Embryonic facial prominence (tissue), 1 donor: ENCODE results near the gene TOE1.
"Not testable (repeated sequence)": the region's sequence is repeated elsewhere in the genome, so short reads cannot be mapped to it uniquely, and the experiment has no call there.

Experiments used
- DNase-seq: peaks from one replicate; pipeline ENCODE4 v3.0.0-alpha.2; 2016; ENCODE audit errors: extremely low spot score

Gene TOE1

DNA sequence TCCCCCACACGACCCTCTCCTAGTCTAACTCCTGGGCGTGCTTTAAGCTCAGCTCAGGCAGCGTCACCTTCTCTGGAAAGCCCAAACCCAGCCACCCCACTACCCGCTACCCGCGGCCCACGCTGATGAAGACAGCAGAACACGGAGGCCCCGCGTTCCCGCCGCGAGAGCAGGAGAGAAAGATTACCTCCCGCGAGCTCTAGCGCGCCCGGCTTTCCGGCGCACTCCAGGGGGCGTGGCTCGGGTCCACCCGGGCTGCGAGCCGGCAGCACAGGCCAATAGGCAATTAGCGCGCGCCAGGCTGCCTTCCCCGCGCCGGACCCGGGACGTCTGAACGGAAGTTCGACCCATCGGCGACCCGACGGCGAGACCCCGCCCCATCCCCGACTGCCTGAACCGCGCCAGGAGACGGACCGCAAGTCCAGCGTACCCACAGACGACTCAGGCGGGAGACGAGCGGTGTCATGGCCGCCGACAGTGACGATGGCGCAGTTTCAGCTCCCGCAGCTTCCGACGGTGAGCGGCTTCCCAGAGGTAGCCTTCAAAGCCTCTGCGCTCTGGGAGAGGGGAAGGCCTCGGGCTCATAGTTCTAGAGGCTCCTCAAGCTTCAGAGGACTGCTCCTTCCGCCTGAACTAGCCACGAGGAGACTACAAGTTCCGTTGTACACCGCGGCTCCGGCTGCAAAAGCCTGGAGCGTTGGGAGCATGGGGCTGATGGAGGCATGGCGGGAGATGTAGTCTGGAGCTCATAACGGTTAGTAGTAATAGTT is at the start of gene TOE1, which contains the start of gene MUTYH:
TSS of gene TOE1 (plus strand) at position 382 of the 770 bp plus-strand sequence. CDS start at position 465, 83 bp downstream.
TSS of gene MUTYH (minus strand) at position 652 of the 770 bp plus-strand sequence. CDS start 5,935 bp downstream, outside the sequence.
- peak; percentile 87 for DNase-seq

- DNase-seq, result not testable (repeated sequence)
Measured at GRCh38 chr1:45291002-45291401, 49.0 kb upstream of the TOE1 start.

DNA sequence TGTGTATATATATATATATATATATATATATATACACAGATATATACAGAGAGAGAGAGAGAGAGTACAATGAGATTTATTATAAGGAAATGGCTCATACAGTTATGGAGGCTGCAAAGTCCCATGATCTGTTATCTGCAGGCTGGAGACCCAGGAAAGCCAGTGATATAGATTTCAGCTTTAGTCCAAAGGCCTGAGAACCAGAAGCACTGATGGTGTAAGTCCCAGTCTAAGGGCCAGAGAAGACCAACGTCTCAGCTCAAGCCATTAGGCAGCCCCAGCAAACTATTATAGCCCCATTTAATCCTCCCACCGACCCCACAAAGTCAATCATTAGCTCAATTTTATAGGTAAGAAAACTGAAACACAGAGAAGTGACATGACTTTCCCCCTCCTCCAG is 48.3 kb upstream of the TOE1 start:
- DNase-seq, result no peak

DNA sequence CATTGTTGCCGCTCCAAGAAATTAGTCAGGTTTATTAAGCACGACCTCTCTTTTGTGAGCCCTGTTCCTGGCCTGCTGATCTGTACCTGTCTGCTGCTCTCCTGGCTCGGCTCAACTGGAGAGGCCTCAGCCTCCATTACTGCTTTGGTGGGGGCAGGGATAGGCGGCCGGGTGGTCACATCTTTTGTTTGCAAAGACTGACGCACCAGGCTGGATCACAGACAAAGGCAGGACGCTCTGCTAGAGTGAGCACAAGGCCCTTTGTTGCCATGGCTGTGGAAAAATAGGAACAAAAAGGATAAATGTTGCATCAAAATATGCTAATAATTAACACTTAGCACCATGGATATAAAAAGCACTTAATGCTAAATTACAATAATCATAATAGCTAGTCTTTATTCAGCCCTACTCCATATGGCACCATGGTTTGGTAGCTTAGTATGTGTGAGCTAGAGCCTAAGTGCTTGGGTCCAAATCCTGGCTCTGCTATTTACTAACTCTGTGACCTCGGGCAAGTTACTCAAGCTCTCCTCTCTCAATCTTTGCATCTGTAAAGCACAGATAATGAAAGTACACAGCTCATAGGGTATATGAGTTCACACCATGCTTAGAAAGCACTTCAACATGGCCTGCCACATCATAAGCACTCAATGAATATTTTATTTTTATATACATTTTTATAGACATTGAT is 42.2 kb upstream of the TOE1 start:
- no peak for DNase-seq

DNA sequence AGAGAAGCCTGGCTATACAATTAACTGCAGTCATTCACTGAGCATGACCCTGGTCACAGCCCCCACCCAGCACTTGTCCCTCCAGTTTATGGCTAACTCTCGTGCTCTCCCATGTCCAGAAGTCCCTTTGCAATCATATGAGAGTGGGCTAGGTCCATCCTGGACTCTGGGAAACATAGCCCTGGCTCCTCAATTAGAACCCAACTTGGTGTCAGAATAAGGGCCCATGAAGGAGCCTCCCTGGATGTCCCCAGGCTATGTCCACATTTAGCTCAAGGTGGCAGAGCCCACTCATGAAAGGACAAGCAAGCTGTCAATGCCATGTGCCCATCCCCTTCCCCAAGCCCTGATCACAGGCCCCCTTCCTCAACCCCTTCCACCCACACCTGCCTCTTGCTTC is 40.7 kb upstream of the TOE1 start:
- DNase-seq, result no peak

DNA sequence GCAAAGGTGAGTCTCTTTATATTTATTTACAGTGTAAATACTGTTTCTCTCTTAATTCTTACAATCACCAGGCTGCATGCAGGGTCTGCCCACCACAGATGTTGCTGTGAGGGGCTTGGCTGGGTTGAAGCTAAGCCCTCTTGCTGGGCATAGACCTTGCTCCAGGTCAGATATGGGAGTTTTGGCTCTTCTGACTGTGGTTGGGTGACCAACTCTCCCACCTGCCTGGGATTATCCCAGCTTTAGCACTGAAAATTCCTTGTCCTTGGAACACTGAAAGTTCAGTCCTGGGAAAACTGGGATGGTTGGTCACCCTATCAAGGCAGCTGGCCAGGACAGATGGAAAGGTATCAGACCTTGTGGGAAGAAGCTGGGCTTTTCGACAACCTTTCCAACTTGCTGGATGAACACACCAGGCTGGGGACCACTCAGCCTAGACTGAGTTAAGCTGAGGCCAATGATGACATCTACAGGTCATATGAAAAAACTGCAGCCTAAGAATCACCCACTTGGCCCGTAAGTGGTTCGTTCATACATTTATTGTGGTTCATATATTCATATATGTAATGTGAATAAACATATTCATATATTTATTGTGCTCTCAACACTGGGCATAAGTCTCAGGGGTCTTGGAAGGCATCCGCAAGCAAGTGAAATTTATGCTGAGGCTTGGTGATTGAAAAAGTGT is 39.8 kb upstream of the TOE1 start:
- DNase-seq, result peak; percentile 45

DNA sequence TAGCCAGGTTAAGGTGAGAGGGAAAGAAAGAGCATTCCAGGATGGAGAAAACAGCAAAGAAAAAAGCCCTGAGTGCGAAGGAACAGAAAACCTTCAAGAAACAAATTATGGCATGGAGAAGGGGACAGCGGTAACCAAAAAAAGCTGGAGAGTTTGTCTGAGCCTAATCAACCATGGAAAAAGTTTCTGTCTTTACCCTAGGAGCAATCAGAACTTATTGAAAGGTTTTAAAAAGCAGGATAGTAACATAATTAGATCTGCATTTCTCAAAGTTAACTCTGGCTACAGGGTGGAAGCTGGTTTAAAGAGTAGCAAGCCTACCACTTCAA is 39.3 kb upstream of the TOE1 start:
- DNase-seq, result no peak

DNA sequence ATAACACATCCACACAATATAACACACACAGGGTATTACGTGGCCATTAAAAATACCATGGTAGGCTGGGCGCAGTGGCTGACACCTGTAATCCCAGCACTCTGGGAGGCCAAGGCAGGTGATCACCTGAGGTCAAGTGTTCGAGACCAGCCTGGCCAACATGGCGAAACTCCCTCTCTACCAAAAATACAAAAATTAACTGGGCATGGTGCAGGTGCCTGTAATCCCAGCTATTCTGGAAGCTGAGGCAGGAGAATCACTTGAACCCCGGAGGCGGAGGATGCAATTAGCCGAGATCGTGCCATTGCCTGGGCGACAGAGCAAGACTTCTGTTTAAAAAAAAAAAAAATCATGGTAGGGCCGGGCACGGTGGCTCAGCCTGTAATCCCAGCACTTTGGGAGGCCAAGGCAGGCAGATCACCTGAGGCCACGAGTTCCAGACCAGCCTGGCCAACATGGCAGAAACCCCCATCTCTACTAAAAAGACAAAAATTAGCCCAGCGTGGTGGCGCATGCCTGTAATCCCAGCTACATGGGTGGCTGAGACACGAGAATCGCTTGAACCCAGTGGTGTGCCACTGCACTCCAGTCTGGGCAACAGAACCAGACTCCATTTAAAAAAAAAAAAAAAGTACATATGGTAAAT is 37.3 kb upstream of the TOE1 start:
- no peak for DNase-seq

DNA sequence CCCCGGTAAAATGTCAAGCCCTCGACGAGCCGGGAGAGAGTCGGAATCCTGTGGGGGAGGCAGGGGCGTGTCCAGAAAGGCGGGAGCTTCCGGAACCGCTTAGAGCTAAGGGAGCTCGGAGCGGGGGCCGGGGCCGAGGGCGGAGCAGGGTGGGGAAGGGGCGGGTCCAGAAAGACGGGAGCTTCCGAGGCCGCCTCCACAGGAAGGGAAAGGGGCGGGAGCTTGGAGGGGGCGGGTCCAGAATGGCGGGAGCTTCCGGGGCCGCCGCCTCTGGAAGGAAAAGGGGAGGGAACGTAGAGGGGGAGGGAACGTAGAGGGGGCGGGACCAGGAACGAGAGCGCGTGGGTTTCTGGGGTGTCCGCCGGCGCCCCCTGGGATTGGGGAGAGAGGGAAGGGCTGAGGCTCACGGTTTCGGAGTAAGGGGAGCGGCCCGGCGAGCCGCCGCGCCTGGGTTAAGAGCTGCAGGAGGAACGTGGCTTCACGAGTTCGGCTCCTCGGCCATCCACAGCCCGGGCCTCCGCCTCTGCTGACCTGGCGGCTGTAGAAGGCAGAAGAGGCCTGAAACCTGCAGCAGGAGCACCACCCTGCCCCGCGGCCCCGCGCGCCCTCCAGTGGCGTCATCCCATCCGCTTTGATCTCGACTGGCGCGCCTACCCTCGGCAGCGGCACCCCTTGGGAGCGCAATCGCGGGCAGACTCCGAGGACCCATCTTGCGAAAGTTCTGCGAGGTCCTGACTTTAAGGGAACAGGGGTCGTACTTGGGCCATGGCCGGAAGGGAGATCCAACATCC is 36.3 kb upstream of the TOE1 start:
- peak; percentile 97 for DNase-seq

DNA sequence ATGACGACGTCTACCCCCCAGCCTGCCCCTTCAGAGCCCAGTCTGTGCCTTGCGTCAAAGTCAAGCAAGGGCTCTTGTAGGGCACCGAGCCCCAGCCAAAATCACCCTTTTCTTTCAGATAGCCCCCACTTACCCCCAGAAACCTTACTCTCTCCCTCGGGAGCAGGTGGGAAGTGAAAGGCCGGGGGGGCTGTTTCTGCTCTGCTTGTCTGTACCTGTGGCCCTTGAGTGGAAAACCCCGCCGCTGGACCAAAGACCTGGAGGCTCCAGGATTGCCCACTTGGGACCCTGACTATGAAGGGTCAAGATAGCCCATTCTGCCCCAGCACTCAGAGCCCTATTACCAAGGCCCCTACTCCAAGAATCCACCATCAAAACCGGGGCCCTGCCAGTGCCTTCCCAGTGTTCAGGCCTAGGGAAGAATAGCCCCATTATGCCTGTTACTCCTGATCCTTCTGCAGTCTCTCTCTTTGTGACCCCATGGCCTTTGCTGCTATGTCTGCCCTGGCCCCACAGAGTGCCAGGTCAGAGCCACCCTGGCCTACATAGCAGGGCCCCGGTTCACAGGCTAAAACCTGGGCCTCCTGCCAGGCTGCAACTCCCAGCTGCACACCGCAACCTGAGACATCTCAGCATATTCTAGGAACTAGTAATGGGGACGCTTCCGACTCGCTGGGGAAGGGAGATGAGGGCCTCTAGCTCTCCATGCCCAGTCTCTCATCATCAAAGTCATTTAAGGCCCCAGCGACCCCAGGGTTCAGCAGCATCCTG is 35.5 kb upstream of the TOE1 start:
- DNase-seq, result no peak

DNA sequence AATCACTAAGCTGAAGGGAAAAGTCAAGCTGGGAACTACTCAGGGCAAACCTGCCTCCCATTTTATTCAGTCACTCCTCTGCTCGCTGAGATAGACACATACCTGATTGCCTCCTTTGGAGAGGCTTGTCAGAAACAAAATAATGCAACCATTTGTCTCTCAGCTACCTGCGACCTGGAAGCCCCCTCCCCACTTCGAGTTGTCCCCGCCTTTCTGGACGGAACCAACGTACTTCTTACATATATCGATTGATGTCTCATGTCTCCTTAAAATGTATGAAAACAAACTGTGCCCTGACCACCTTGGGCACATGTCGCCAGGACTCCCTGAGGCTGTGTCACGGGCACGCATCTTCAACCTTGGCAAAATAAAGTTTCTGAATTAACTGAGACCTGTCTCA is 34.7 kb upstream of the TOE1 start:
- DNase-seq, result no peak

- DNase-seq, result no peak
Measured at GRCh38 chr1:45306319-45306718, 33.7 kb upstream of the TOE1 start.

DNA sequence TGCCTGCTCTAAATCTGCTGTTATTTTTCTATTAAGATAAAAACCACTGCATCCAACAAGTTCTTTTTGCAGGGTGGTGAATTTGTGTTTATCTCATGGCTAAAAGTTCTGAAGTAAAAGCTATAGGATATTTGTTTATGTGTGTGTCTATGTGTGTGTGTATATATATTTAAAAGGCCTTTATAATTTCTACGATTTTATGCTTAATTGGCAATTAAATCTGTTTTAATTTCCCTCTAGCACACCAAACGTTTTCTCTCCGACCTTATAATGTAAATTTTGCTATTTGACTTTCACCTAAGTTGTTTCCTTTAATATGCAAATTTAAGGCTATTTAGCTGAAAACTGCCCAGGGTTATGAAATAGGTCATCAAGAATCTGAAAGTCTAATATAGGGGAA is 33.1 kb upstream of the TOE1 start:
- no peak for DNase-seq

DNA sequence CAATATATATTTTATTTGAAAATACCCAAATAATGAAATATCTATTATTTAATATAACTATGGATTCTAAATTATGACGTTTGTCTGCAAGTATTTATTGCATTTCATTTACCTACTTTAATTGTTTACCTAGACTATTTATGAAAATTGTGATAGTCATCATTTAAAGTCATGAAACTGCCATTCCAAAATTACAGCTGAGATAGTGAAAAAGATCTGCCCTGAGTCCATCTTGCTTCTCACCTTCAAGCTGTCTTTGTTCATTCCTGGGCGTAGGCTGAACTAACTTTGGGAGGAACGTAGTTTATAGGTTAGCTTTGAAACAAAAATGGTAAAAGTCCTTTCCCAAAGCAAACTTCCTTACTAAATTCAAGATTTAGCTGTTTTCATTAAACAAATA is 25.7 kb upstream of the TOE1 start:
- no peak for DNase-seq

DNA sequence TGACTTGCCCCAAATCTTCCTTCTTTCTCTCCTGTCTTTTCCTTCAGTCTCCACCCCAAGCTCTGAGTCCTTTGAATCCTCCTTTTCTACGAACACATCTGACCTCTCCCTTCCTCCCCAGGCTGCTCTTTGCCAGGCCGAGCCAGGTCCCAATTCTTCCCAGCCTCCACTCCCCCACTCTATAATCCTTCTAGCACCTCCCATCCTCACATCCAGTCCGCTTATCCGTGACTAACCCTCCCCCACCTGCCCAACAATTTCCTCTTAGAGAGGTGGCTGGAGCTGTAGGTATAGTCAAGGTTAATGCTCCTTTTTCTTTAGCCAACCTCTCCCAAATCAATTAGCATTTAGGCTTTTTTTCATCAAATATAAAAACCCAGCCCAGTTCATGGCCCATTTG is 22.8 kb upstream of the TOE1 start:
- no peak for DNase-seq

GRCh38 chr1:45319761-45320160 is 20.2 kb upstream of the TOE1 start:
- no peak for DNase-seq

GRCh38 chr1:45321444-45321843 is 18.5 kb upstream of the TOE1 start:
- no peak for DNase-seq

DNA sequence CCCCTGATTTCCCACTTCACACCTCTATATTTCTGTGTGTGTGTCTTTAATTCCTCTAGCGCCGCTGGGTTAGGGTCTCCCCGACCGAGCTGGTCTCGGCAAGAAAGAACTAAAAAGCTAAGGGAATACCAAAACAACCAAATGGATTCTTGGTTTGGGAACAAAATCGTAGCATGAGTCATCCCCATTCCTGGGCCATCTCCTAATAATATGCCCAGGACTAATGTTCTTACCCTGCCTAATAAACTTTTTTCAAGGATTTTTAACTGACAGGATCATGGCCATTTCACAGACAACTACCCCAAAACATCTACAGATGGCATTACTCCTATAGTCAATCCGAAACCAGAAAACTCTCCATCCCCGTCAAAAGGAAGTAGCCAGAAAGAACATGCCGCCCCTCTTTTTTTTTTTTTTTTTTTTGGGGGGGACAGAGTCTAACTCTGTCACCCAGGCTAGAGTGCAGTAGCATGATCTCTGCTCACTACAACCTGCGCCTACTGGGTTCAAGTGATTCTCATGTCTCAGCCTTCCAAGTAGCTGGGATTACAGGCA is 17.4 kb upstream of the TOE1 start:
- no peak for DNase-seq

GRCh38 chr1:45325851-45326506 is 14.0 kb upstream of the TOE1 start:
- DNase-seq, result no peak
